NCI-H187 treated with DMSO at 0.1 percent for 48 hours (cell line): ENCODE results near the gene ALPK3.
"Not testable (repeated sequence)": the region's sequence is repeated elsewhere in the genome, so short reads cannot be mapped to it uniquely, and the experiment has no call there.

Experiments
- DNase-seq: peaks from one replicate; lab custom pipeline; 2025; lab: John Stamatoyannopoulos, UW

The ALPK3 gene

DNA sequence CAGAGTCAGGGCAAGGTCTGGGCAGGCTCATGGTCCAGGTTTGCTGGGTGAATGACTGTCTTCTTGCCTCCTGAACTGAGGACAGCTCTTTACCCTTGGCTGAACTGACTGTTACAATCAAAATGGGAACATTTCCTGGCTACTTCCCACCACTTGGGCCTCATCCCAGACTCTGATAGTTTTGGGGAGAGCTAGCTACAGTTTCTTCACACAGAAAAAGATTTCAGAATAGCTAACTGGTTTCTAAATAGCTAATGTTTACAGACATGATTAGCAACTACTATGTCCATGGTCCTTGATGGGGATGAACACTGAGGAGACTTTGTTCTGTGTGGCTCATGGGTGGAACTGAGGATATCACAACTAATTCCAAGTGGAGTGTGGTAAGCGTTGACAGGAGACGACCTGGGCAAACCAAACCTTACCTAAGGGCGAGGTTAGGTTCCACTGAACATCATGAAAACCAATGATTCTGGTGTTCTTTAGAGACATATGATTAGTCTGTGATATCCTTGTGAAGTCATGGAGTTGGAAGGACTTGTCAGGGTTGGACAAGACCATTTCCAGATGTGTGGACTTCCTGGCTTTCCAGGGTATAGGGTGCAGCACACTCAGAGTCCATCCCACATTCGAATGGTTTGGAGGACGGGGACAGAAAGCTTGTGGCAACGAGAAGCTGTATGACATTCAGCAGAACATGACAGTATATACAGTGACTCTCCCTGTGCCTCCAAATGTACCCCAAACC, 7.3 kb downstream of the ALPK3 start:
- no peak for DNase-seq

DNA sequence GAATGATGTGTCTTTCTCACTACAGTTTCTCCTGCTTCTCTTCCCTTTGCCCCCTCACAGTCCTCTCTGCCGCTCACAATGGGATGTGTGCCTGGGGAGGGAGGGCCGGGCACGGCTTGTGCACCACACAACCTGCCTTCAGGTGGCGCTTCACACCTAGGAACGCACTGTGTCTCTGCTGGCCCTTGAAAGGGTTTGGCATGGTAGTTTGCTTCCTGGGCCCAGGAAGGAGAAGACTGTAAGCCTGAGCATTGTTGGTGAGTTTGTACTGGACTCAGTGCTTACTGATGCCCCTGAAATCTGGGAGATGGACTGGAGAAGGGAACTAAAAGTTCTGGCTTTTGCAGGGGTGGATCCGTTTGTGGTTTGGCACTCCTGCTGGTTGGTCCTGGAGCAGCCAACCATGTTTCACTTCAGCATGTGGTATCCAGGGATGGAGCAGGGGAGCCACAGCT, 9.2 kb downstream of the ALPK3 start:
- no peak for DNase-seq

DNA sequence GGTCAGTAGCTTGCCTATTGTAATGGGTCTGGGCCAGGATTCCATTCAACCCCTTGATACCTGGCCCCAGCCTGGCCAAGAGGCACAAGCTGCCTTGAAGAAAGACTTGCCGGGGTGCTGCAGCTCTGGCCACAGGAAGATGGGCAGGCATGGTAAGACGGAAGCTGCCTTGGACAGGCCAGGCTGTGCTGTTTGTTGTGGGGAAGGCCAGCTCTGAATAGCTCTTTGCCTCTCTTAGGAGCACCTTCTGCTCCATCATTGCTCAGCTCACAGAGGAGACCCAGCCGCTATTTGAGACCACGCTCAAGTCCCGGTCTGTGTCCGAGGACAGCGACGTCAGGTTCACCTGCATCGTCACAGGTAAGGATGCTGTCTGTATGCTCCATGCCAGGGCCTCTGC, 10.1 kb downstream of the ALPK3 start:
- no peak for DNase-seq

DNA sequence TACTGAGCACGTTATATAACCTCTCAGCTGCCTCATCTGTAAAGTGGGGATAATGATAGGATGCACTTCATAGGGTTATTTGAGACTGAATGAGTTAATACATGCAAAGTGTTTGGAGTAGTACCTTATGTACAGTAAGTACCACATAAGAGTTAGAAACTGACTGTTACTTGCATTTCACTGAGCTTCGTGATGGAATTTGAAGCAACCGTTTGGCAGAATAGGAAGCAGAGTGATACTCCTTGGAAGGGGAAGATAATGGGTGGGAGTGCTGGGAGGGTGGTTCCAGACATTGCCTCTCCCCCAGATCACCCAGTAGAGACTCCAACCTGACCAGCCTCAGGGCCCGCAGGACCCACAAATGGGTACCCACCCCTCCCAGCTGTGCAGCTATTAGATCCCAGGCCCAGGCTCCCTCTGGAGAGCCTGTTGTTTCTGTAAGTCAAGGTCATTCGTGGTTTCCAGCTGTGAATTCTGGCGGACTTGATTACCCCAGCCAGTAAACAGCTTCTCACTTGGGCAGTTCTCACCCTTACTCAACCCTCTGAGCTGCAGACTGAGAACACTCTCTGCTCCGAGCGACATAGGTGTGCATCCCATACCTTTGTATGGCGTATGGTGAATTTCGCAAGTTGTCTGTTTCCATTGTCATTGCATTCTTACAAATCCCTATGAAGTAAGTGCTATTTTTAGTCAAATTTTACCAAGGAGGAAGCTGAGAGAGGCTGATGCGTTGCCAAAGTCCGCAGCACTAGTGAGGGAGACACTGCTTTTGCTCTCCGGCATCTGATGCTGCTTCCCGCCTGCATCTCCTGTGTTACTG, 11.1 kb downstream of the ALPK3 start:
- no peak for DNase-seq

DNA sequence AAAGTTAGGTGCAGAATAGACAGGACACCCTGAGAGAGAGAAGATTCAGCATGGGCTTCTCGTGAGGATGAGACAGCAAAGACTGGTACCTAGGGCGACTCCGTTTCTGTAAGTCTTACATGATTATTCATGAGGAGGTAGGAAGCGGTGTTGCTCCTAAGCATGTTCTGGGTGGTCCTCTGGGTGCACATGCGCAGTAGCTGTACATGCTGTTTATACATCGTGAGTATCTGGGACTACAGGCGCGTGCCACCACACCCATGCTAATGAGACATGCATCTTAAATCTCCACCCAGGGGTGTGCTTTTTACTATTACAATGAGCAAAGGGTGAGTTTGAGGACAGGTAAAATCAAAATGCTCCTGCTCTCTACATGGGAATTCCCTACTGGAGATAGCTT, 12.3 kb downstream of the ALPK3 start:
- no peak for DNase-seq

DNA sequence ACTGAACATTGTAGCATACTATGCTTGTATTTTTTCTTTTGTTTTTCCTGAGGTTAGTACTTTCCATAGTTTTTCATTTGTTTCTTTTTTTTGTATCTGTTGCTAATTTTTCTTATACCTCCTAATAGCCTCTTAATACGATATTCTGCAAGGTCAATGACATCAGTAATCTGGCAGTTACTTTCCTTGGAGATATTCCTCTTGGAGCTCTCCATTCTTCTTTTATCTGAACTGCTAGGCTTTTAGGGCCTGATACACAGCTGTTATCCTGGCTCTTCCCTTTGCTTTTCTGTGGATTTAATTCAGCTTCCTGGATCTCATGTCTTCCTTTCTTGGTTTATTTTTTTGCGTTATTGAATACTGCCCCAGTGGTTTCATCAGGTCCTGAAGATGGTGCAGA, 12.9 kb downstream of the ALPK3 start:
- DNase-seq = no peak

DNA sequence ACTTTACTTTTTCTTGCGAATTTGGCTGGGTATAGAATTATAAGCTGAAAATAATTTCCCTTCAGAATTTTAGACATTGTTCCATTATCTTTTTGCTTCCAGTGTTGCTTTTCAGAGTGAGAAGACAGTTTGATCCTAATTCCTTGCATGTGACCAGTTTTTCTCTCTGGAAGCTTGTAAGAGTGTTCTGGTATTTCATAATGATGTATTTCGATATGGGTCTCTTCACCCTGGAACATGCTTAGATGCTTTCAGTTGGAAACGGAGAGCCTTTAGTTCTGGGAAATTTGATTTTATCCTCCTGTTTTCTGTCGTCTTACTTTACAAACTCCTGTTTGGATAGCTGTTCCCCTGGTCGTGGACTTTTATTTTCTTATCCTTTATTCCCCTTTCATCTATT, 13.9 kb downstream of the ALPK3 start:
- no peak for DNase-seq

DNA sequence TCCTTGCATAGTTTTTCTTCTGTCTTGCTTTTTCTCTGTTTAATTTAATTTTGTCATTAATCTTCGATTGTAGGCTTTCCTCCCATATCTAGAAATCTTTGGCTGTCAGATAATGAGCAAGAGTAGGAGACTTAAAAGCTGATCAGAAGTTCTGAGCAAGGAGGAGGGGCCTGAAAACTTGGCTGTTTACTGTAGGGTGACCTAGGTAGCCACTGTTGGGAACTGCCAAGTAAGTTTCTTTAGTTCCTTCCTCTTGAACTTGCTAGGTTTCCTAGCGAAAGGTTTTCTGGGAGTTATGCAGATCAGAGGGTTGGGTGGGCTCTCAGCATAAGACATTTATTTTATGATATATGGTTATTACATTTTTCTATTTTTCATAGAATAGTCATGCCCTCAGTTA, 14.5 kb downstream of the ALPK3 start:
- DNase-seq = no peak

DNA sequence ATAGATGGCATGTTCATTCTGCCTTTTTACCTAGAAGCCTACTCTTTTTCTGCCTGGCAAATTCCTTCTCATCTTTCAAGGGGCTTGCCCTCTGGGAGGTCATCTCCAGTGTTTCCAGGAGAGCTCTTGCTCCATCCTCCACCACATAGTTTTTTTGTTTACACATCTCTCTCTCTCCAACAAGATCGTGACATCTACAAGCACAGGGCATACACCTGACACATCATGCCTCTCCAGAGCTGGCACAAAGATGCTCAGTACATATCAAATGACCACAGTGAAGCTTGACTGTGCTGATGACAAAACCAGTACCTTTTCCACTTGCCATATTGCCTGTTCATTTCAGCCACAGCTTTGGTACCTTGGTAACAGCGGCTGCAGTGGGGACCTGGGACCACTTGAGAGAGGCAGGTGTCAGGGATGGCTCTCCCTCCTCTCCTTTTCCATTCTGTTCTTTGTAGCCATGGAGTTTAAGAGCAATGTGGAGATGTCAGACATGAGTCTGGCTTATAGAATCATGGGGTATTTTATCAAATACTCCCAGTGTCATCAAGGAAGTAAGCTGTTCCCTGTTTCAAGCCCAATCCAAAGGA, 15.4 kb downstream of the ALPK3 start:
- DNase-seq = no peak

DNA sequence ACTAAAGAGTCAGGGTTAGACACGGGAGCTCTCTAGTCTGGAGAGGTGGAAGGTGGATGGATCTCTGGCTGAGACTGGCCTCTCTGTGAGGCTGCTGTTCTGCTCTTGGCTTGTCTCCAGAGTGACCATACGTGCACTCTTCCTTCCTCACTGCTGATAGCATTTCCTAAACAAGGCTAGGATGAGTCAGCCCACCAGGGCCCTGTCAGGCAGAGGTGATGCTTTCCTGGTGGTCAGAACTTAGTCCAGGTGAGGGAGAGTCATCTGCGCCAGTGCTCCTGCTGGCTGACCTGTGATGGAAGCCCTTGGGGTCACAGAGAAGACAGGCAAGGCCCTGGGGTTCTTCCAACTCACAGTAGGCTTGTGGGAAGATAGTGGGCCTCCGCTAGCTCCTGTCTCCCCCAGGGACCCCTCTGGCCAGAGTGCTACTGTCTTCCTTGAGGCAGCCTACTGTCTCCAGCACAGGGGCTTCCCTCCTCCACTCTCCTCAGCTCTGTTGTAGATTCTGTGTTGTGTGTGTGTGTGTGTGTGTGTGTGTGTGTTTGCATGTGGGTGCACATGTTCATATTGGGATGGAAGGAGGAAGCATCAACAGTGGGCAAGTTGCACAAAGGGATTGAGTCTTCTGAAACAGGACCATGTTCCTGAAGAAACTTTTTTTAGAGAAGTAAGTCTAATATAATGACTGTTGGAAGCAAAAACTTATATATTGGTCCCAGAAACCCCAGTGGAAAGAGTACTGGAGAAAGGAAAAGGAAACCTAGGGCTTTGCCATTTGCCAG, 16.5 kb downstream of the ALPK3 start:
- DNase-seq = no peak

DNA sequence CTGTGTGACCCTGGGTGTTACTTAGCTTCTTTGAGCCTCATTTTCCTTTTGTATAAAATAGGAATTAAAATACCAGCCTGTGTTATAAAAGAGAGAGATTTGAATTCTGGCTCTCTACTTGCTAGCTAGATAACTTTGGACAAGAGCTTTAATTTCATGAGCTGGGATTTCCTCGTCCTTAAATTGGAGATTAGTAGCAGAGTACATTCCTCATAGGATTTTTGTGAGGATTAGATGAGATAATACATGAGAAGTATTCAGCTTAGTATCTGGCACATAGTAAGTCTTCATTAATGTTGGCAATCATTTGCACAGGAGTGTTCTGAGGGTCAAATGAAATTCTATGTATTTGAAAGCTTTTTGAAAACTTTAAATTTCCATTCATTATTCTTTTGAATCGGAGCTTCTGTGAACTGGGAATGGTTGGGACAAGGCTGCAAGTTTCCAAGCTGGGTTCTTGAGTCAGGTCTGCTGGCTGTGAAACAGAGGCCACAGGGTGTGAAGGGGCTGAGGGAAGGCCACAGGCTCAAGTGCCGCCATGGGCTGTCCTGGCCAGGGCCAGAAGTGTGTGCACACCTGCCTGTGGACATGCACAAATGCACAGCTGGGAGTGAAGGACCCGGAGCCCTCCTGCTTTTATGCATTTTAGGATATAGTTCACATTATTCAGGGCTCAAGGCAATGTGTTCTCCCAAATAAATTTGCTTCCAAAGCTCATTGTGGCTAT, 17.2 kb downstream of the ALPK3 start:
- DNase-seq = no peak

DNA sequence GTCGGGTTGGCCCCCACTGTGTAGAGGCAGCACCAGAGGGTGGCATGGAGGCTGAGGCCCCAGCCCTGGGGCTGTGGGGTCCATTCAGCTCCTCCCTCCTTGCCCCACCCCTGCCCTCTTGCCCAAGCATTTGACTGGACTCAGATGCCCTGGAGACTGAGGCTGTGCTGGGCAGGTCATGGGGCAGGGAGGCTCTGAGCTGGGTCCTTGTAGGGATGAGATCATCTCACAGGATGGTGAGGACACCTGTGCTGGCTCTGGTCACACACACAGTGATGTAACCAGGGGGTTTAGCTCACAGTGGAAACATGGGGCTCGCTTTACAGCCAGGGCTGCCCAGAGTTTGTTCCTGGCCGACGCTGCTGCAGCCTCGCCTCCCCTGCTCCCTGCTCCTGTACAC, 17.8 kb downstream of the ALPK3 start:
- no peak for DNase-seq

DNA sequence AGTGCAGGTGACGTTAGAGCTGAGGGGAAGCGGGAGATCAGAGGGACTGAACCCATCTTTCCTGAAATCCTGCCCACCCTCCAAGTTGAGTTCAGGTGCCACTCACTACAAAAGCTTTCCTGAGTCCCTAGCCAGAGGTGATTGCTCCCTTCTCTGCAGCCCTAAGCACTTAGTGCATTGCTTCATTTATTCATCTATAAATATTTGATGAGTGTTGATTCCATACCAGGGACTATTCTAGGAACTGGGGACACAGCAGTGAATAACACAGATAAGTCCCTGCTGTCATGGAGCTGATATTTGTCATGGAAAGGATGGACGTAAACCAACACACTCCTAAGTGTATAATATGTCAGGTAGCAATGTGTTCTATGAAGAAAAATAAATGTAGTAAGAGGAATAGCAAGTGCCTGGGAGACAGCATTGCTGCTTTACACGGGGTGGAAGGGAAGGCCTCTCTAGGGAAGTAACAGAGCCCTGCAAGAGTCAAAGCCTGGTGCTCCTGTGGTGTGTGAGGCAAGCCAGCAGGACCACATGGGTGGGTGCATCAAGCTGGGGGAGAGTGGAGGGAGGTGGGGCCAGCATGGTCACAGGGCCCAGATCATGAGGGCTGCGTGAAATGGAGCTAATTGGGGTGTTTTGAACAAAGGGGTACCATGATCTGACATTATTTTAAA, 18.6 kb downstream of the ALPK3 start:
- no peak for DNase-seq

DNA sequence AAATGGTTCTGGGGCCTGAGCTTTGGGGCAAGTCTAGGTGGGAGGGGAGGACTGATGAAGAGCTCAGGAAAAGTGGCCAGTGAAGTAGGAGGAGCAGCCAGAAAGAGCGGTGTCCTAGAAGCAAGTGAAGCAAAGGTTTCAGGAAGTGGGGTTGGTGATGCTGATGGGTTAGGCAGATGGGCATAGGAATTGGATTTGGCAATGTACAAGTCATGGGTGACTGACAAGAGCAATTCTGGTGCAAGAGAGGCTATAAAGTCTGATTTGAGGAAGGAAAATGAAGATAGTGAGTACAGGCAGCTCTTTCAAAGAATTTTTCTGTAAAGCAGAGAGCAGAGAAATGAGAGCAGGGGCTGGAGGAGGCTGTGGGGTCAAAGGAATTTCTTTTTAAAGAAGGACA, 19.7 kb downstream of the ALPK3 start:
- no peak for DNase-seq

DNA sequence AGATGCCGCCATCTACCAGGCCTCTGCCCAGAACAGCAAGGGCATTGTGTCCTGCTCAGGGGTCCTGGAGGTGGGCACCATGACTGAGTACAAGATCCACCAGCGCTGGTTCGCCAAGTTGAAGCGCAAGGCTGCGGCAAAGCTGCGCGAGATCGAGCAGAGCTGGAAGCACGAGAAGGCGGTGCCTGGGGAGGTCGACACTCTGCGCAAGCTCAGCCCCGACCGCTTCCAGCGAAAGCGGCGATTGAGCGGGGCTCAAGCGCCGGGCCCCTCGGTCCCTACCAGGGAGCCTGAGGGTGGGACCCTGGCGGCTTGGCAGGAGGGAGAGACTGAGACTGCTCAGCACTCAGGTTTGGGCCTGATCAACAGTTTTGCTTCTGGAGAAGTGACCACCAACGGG, 22.6 kb downstream of the ALPK3 start:
- no peak for DNase-seq

DNA sequence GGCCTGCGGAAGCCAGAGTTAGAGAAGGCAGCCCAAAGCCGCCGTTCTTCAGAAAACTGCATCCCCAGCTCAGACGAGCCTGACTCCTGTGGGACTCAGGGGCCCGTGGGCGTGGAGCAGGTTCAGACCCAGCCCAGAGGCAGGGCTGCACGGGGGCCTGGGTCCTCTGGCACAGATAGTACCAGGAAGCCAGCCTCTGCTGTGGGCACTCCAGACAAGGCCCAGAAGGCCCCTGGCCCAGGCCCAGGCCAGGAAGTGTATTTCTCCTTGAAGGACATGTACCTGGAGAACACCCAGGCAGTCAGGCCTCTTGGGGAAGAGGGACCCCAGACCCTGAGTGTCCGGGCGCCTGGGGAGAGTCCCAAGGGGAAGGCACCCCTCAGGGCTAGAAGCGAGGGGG, 23.1 kb downstream of the ALPK3 start:
- DNase-seq = no peak

DNA sequence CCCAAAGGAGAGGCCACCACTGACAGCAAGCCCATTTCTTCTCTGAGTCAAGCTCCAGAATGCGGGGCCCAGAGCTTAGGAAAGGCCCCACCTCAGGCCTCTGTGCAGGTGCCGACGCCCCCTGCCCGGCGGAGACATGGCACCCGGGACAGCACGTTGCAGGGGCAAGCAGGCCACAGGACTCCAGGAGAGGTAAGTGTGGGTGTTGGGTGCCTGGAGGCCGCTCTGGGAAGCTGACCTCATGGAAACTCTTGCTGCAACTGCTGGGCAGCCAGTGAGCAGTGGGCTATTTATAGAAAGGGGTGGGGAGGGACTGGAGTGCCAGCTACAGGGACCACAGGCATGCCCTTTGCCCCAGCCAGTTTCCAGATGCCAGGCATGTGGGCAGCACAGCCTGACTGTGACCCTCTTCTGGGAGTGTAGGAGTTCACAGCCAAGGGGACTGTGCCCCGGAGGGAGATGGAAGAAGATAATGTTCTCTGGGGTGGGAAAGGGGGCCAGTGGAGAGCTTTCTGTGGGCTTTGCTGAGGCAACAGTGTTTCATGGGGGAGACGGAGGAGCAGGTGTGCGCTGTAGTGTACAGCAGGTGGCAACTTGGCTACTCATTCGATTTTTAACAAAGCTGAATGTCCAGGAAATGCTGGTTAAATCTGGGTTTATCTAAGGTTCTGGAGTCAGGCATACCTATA, 23.7 kb downstream of the ALPK3 start:
- DNase-seq = no peak

DNA sequence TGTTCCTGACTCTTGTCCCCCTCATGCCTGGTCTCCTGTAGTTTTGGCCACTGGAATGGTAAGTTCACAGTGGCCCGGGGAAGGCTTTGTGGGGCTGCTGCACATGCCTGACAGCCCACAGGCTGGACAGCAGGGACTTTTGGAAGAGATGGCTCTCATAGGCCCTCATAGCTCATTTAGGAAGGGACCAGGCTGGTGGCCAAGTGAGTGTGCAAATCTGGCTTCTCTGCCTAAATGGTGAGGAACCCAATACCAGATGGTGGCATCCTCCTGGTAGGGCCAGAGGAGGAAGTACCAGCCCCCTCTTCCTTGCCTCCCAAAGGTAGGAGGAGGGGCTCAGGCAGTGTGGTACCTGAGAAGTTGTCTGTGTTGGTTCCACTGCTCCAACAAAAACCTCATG, 25.6 kb downstream of the ALPK3 start:
- DNase-seq = no peak

DNA sequence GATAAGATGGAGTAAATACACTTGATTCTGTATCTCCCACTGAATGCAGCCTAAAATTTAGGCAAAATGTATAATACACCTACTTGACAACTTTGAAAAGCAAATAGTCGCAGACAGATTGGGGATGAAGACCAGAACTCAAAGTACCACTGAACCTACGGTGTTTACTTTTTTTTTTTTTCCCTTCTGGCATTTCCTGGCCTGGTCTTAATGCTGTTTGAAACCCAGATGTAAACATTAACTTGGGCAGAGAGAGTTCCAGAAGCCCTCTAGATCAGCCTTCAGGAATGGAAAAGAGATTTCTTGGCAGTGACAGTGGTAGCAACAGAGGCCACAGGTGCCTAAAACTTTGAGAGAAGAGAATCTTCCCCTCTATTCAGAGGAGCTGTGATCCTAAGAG, 27.8 kb downstream of the ALPK3 start:
- no peak for DNase-seq

DNA sequence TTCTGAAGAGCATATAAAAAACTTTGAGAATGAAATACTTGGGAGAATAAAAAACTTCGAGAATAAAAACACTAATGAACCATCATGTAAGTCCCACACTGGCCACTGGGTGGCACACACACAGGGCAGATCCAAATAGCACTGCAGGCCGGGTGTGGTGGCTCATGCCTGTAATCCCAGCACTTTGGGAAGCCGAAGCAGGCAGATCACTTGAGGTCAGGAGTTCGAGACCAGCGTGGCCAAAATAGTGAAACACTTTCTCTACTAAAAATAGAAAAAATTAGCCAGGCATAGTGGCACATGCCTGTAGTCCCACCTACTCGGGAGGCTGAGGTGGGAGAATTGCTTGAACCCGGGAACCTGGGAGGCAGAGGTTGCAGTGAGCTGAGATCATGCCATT, 28.5 kb downstream of the ALPK3 start:
- not testable (repeated sequence) for DNase-seq

DNA sequence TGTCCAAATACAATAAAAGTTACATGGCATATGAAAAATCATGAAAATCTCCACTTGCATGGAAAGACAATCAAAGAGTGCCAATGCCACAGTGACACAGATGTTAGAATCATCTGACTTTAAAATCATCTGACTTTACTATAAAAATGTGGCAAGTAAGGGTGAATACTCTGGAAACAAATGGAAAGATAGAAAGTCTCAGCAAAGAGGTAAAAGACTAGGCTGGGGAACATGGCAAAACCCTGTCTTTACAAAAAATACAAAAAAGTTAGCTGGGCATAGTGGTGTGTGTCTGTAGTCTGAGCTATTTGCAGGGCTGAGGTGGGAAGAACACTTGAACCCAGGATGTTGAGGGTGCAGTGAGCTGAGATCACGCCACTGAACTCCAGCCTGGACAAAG, 29.1 kb downstream of the ALPK3 start:
- no peak for DNase-seq
